ENCODE data around the gene RBMS2. TPM values are rescaled to one million over a fixed set of nuclear protein-coding genes. Genes with fewer than 3 reads are reported as not detected.

The RBMS2 gene
- total RNA-seq, 1 experiment from 2014 or later: 18.2 TPM

DNA sequence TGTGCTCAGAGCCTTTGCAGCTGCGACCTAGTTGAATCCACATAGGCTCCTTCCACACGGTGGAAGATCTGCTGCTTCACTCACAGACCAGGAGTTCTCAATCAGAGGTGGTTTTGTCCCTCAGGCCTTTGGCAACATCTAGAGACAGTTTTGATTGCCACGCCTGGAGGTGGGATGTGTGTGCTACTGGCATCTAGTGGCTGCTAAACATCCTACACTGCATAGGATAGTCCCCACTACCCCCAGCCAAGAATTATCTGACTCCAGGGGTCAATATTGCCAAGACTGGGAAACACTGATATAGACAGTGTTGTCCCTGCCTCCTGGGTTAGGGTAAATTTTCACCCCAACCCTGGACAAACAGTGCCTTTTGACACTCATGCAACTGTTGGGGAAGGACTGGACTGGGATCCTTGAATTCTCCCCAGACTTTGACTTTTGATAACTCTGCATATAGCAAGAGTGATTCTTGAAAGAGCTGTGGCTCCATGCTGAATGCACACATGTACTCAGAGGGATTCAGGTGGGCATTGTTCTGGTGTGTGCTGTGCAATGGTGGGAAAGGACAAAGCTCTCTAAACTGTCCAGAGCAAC, 68.7 kb downstream of the RBMS2 start:
- ATAC-seq: peak; percentile 77
- TF ChIP-seq, protein P1, sequence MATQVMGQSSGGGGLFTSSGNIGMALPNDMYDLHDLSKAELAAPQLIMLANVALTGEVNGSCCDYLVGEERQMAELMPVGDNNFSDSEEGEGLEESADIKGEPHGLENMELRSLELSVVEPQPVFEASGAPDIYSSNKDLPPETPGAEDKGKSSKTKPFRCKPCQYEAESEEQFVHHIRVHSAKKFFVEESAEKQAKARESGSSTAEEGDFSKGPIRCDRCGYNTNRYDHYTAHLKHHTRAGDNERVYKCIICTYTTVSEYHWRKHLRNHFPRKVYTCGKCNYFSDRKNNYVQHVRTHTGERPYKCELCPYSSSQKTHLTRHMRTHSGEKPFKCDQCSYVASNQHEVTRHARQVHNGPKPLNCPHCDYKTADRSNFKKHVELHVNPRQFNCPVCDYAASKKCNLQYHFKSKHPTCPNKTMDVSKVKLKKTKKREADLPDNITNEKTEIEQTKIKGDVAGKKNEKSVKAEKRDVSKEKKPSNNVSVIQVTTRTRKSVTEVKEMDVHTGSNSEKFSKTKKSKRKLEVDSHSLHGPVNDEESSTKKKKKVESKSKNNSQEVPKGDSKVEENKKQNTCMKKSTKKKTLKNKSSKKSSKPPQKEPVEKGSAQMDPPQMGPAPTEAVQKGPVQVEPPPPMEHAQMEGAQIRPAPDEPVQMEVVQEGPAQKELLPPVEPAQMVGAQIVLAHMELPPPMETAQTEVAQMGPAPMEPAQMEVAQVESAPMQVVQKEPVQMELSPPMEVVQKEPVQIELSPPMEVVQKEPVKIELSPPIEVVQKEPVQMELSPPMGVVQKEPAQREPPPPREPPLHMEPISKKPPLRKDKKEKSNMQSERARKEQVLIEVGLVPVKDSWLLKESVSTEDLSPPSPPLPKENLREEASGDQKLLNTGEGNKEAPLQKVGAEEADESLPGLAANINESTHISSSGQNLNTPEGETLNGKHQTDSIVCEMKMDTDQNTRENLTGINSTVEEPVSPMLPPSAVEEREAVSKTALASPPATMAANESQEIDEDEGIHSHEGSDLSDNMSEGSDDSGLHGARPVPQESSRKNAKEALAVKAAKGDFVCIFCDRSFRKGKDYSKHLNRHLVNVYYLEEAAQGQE (IDR thresholded peaks at IDR 0.05; ENCODE audit: insufficient read depth in 1 of 2, low read depth in 2 of 2, low read length in 1 of 2): no peak
- TF ChIP-seq SIN3A (IDR thresholded peaks at IDR 0.05; ENCODE audit: borderline replicate concordance, insufficient read depth, low read depth, low read length) (no peak), TCF7L2 (IDR thresholded peaks at IDR 0.05; ENCODE audit: low read depth, low read length) (no peak), POLR2AphosphoS5 (IDR thresholded peaks at IDR 0.05; ENCODE audit: low read depth, low read length) (no peak)
- TF ChIP-seq, protein P2, sequence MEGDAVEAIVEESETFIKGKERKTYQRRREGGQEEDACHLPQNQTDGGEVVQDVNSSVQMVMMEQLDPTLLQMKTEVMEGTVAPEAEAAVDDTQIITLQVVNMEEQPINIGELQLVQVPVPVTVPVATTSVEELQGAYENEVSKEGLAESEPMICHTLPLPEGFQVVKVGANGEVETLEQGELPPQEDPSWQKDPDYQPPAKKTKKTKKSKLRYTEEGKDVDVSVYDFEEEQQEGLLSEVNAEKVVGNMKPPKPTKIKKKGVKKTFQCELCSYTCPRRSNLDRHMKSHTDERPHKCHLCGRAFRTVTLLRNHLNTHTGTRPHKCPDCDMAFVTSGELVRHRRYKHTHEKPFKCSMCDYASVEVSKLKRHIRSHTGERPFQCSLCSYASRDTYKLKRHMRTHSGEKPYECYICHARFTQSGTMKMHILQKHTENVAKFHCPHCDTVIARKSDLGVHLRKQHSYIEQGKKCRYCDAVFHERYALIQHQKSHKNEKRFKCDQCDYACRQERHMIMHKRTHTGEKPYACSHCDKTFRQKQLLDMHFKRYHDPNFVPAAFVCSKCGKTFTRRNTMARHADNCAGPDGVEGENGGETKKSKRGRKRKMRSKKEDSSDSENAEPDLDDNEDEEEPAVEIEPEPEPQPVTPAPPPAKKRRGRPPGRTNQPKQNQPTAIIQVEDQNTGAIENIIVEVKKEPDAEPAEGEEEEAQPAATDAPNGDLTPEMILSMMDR (IDR thresholded peaks at IDR 0.05): peak; percentile 77
- peak; percentile 20 for DNase-seq (ENCODE audit: low read depth, low spot score)
- Histone ChIP-seq H3K27ac (ENCODE audit: low read length) (no peak overlapping the region), H3K4me3 (ENCODE audit: low read depth in 2 of 2, low read length in 2 of 2) (no peak overlapping the region), H3K36me3 (ENCODE audit: control insufficient read depth, insufficient read depth, low read length) (0 out of 2 replicates have a peak, but pooled peaks cover 1% of the 10 kb centered on the region), H3K4me1 (ENCODE audit: control insufficient read depth, insufficient read depth, low read length) (no peaks in the 10 kb centered on the region), H3K27me3 (ENCODE audit: control insufficient read depth, insufficient read depth, low read length) (no peaks in the 10 kb centered on the region), H3K9me3 (ENCODE audit: control insufficient read depth, insufficient read depth, low read depth, low read length) (no peaks in the 10 kb centered on the region)
- ChIA-PET POLR2A (interaction anchor here (0.7 kb wide), 1 partner anchor 13 kb away, joined by 3 read pairs; no protein-coding TSS in a partner anchor), CTCF (interaction anchor here (1.0 kb wide), 1 partner anchor 69 kb away, joined by 3 read pairs; no protein-coding TSS in a partner anchor)
- in situ Hi-C loops (cut with HindIII; ENCODE audit: low pct_unique_long_range_greater_than_20kb, low sequenced_read_pairs) (no loop called here), intact Hi-C loops (cut with micrococcal nuclease; ENCODE audit: unreplicated experiment) (no loop called here)
- no TSS peak for BruUV-seq (replicated peaks)

DNA sequence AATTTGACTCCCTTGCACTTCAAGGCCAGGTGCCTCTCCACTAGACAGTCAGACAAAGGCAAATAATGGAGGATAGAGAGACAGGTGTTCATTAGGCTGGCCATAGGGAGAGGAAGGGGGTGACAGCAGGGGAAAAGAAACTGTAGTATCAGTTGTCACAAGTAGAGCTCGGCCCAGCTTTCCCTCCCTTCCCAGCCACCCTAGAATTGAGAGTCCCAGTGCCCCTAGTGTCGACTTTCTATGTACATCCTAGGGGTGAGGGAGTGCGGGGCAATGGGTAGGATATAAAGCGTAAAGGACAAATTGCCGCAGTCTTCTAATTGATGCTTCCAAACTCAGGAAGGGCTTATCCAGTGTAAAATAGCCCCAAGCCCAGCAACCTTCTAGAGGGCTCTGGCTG, 69.5 kb downstream of the RBMS2 start:
- no peaks in the 10 kb centered on the region for H3K9me3 ChIP-seq (ENCODE audit: control insufficient read depth, insufficient read depth, low read depth, low read length)
- no TSS peak for BruUV-seq (replicated peaks)
- TF ChIP-seq SIN3A (IDR thresholded peaks at IDR 0.05; ENCODE audit: borderline replicate concordance, insufficient read depth, low read depth, low read length): no peak
- no peak for TF ChIP-seq POLR2AphosphoS5 (IDR thresholded peaks at IDR 0.05; ENCODE audit: low read depth, low read length)
- TF ChIP-seq, protein P2 (IDR thresholded peaks at IDR 0.05): no peak
- TF ChIP-seq TCF7L2 (IDR thresholded peaks at IDR 0.05; ENCODE audit: low read depth, low read length): no peak
- TF ChIP-seq, protein P1 (IDR thresholded peaks at IDR 0.05; ENCODE audit: insufficient read depth in 1 of 2, low read depth in 2 of 2, low read length in 1 of 2): no peak
- H3K27me3 ChIP-seq (ENCODE audit: control insufficient read depth, insufficient read depth, low read length): no peaks in the 10 kb centered on the region
- H3K4me3 ChIP-seq (ENCODE audit: low read depth in 2 of 2, low read length in 2 of 2): no peak overlapping the region
- H3K27ac ChIP-seq (ENCODE audit: low read length): no peak overlapping the region
- POLR2A ChIA-PET: interaction anchor here (0.7 kb wide), 1 partner anchor 14 kb away, joined by 3 read pairs; no protein-coding TSS in a partner anchor
- in situ Hi-C loops (cut with HindIII; ENCODE audit: low pct_unique_long_range_greater_than_20kb, low sequenced_read_pairs) (no loop called here), intact Hi-C loops (cut with micrococcal nuclease; ENCODE audit: unreplicated experiment) (no loop called here)
- CTCF ChIA-PET: interaction anchor here (1.0 kb wide), 1 partner anchor 70 kb away, joined by 3 read pairs; no protein-coding TSS in a partner anchor
- no peak for ATAC-seq
- no peak for DNase-seq (ENCODE audit: low read depth, low spot score)
- H3K4me1 ChIP-seq (ENCODE audit: control insufficient read depth, insufficient read depth, low read length): no peaks in the 10 kb centered on the region
- 0 out of 2 replicates have a peak, but pooled peaks cover 3% of the 10 kb centered on the region for H3K36me3 ChIP-seq (ENCODE audit: control insufficient read depth, insufficient read depth, low read length)

Data from Panc1 (cell line).